ENCODE results near the gene SLC22A23. TPM values are rescaled to one million over a fixed set of nuclear protein-coding genes. Genes with fewer than 3 reads are reported as not detected.

The SLC22A23 gene
- total RNA-seq, 4 donors from 2014 or later: 26.6 to 42.6 (median 37.6) TPM

DNA sequence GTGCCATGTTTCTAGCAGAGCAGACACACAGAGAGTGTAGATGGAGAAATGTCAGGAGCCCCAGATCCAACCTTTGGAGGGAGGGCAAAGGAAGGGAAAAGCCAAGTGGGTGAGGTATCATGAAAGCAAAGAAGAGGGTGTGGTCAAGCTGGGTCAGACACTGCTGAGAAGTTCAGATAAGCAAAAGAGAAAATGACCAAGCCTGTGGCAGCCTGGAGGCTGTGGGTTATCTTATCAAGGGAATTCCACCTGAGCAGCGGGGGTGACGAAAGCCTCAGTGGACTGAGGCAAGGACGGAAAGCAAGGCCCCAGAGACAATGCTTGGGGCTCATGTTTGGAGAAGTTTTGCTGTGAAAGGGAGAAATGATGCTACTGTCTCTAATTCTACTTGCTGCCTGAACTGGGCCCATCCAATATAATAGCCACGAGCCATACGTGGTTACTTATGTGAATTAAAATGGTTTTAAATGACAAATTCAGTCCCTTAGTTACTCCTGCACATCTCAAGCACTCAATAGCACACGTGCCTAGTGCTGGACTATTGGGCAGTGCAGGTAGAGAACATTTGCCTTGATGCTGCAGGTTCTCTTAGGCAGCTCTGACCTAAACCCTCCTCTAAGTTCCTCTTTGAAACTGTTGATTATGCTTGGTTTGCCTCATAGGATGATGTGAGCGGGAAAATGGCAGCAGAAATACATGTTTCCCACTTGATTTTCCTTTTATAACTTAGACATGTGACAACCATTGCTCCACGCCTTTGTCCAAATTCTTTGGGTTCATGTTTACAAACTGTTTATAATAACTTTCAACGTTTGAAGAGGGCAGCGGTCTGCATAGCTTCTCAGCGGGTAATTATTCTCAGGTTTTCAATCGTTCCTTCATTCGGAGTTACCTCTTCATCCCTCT is 63.7 kb downstream of the SLC22A23 start:
- no peak for DNase-seq
- intact Hi-C loops (cut with DNase I): no loop called here
- H3K9me3 ChIP-seq: no peaks in the 10 kb centered on the region
- no peak overlapping the region for H3K4me3 ChIP-seq
- no peaks in the 10 kb centered on the region for H3K27me3 ChIP-seq
- WGBS, 2 donors: 84 to 86% methylated on average over 13 of the region's 13 CpGs
- TF ChIP-seq, protein P1, sequence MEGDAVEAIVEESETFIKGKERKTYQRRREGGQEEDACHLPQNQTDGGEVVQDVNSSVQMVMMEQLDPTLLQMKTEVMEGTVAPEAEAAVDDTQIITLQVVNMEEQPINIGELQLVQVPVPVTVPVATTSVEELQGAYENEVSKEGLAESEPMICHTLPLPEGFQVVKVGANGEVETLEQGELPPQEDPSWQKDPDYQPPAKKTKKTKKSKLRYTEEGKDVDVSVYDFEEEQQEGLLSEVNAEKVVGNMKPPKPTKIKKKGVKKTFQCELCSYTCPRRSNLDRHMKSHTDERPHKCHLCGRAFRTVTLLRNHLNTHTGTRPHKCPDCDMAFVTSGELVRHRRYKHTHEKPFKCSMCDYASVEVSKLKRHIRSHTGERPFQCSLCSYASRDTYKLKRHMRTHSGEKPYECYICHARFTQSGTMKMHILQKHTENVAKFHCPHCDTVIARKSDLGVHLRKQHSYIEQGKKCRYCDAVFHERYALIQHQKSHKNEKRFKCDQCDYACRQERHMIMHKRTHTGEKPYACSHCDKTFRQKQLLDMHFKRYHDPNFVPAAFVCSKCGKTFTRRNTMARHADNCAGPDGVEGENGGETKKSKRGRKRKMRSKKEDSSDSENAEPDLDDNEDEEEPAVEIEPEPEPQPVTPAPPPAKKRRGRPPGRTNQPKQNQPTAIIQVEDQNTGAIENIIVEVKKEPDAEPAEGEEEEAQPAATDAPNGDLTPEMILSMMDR (IDR thresholded peaks at IDR 0.05): no peak
- TF ChIP-seq POLR2A (IDR thresholded peaks at IDR 0.05): no peak
- H3K4me1 ChIP-seq: peaks cover 18 to 72% (median 23%) of the 10 kb centered on the region in 3 donors
- H3K36me3 ChIP-seq: peaks cover 0 to 16% (median 0%) of the 10 kb centered on the region in 3 donors
- peak overlapping the region in 2 of 4 donors; percentile 4 to 89 for H3K27ac ChIP-seq

DNA sequence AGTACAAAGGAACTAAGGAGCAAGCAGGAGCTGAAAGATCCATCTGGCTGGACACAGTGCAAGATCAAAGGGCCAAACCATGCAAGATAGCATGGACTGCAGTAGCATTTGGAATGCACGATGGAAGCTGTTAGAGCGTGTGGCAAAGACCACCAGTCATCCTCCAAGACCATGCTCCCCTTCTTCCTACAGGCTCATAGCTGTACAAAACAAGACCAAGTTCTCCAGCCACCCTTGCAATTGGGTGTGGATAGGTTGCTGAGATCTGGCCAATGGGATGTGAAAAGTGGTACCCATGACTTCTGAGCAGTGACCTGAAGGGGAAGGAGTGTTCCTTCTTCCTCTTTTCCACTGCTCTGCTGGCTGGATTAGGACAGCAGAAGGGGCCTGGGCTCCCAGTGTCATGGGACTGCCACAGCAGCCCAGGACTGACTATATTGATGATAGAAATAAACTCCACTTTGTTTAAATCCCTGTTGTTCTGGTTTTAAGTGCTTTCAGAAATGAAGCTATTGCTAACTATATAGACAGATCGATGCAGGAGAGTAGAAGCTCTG is 64.9 kb downstream of the SLC22A23 start:
- intact Hi-C loops (cut with DNase I): no loop called here
- peaks cover 0 to 16% (median 0%) of the 10 kb centered on the region in 3 donors for H3K36me3 ChIP-seq
- H3K9me3 ChIP-seq: no peaks in the 10 kb centered on the region
- peak overlapping the region; percentile 3 to 89 (median 28) for H3K27ac ChIP-seq
- H3K4me3 ChIP-seq: no peak overlapping the region
- no peak for DNase-seq
- no peaks in the 10 kb centered on the region for H3K27me3 ChIP-seq
- peaks cover 19 to 71% (median 20%) of the 10 kb centered on the region in 3 donors for H3K4me1 ChIP-seq
- 73% methylated on average over 3 of the region's 3 CpGs for WGBS, 2 donors
- TF ChIP-seq, protein P1 (IDR thresholded peaks at IDR 0.05): no peak
- TF ChIP-seq POLR2A (IDR thresholded peaks at IDR 0.05): no peak

DNA sequence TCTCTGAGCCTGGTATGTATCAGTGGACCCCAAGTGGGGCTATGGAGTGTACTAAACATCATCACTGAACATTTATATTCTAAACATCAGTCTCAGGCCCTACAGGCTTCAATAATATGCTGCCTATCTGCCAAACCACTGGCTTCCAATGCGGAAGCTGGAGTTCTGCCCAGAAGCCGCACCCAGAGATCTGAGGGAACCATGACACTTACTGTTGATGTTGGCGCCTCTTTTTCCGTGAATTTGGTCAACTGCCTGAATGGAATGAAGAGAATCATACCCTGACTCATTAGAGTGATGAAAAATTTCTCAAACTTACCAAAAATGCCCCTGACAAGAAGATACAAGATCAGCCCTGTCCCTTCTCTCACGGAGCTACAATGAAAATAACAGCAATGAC is 66.2 kb downstream of the SLC22A23 start:
- H3K4me3 ChIP-seq: no peak overlapping the region
- H3K27ac ChIP-seq: peak overlapping the region; percentile 78 to 89 (median 87)
- H3K9me3 ChIP-seq: no peaks in the 10 kb centered on the region
- TF ChIP-seq, protein P1 (IDR thresholded peaks at IDR 0.05): no peak
- H3K27me3 ChIP-seq: no peaks in the 10 kb centered on the region
- WGBS, 2 donors: 11 to 50% methylated on average over 5 of the region's 5 CpGs
- DNase-seq: no peak
- H3K4me1 ChIP-seq: peaks cover 26 to 74% (median 31%) of the 10 kb centered on the region in 3 donors
- intact Hi-C loops (cut with DNase I): no loop called here
- H3K36me3 ChIP-seq: peaks cover 0 to 16% (median 0%) of the 10 kb centered on the region in 3 donors

- H3K36me3 ChIP-seq: peaks cover 0 to 8% (median 0%) of the 10 kb centered on the region in 3 donors
- H3K4me1 ChIP-seq: peaks cover 33 to 85% (median 40%) of the 10 kb centered on the region in 3 donors
- peak overlapping the region; percentile 78 to 89 (median 87) for H3K27ac ChIP-seq
- H3K9me3 ChIP-seq: no peaks in the 10 kb centered on the region
- WGBS, 2 donors: 39 to 40% methylated on average over 15 of the region's 15 CpGs
- TF ChIP-seq POLR2A (IDR thresholded peaks at IDR 0.05): no peak
- TF ChIP-seq, protein P1 (IDR thresholded peaks at IDR 0.05): no peak
- intact Hi-C loops (cut with DNase I): no loop called here
- H3K4me3 ChIP-seq: no peak overlapping the region
- no peak for DNase-seq
- H3K27me3 ChIP-seq: no peaks in the 10 kb centered on the region
Measured at GRCh38 chr6:3389390-3390167, 67.3 kb downstream of the SLC22A23 start.
